ENCODE results near the gene SORBS2. TPM values are rescaled to one million over a fixed set of nuclear protein-coding genes. Genes with fewer than 3 reads are reported as not detected.

SORBS2 gene
- total RNA-seq, 1 donor from 2014 or later, result not detected

GRCh38 chr4:185600801-185601434, 211.1 kb downstream of the SORBS2 start:
- TF ChIP-seq, protein P1, sequence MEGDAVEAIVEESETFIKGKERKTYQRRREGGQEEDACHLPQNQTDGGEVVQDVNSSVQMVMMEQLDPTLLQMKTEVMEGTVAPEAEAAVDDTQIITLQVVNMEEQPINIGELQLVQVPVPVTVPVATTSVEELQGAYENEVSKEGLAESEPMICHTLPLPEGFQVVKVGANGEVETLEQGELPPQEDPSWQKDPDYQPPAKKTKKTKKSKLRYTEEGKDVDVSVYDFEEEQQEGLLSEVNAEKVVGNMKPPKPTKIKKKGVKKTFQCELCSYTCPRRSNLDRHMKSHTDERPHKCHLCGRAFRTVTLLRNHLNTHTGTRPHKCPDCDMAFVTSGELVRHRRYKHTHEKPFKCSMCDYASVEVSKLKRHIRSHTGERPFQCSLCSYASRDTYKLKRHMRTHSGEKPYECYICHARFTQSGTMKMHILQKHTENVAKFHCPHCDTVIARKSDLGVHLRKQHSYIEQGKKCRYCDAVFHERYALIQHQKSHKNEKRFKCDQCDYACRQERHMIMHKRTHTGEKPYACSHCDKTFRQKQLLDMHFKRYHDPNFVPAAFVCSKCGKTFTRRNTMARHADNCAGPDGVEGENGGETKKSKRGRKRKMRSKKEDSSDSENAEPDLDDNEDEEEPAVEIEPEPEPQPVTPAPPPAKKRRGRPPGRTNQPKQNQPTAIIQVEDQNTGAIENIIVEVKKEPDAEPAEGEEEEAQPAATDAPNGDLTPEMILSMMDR (IDR thresholded peaks at IDR 0.05), result no peak
- Mint-ChIP-seq H3K9me3 (no peaks in the 10 kb centered on the region), H3K27me3 (peaks cover 15% of the 10 kb centered on the region), H3K4me3 (no peak overlapping the region), H3K4me1 (peaks cover 5% of the 10 kb centered on the region), H3K36me3 (ENCODE audit: low read depth) (no peaks in the 10 kb centered on the region), H3K27ac (no peak overlapping the region)
- ChIA-PET CTCF (interaction anchor here (1.2 kb wide), 1 partner anchor 128 kb away, joined by 4 read pairs; no protein-coding TSS in a partner anchor), POLR2A (no interaction called here)
- ATAC-seq (ENCODE audit: low read depth) (no peak), DNase-seq (no peak)
- intact Hi-C loops (cut with micrococcal nuclease), result no loop called here

- ATAC-seq (ENCODE audit: low read depth), result no peak
- Mint-ChIP-seq H3K27me3 (peaks cover 15% of the 10 kb centered on the region), H3K4me3 (no peak overlapping the region), H3K36me3 (ENCODE audit: low read depth) (no peaks in the 10 kb centered on the region), H3K9me3 (no peaks in the 10 kb centered on the region), H3K27ac (no peak overlapping the region), H3K4me1 (peaks cover 5% of the 10 kb centered on the region)
- CTCF ChIA-PET, result interaction anchor here (1.2 to 3.8 kb wide), 2 partner anchors 14 to 126 kb away, joined by 4 to 28 read pairs; no protein-coding TSS in a partner anchor
- POLR2A ChIA-PET, result no interaction called here
- TF ChIP-seq, protein P1 (IDR thresholded peaks at IDR 0.05), result no peak
- intact Hi-C loops (cut with micrococcal nuclease), result loop anchor here (10.0 kb wide), 2 partner anchors 455 to 955 kb away; partner anchors contain the start of genes CASP3, PRIMPOL and SLC25A4
- no peak for DNase-seq
Measured at GRCh38 chr4:185599553-185600243, 212.3 kb downstream of the SORBS2 start.

DNA sequence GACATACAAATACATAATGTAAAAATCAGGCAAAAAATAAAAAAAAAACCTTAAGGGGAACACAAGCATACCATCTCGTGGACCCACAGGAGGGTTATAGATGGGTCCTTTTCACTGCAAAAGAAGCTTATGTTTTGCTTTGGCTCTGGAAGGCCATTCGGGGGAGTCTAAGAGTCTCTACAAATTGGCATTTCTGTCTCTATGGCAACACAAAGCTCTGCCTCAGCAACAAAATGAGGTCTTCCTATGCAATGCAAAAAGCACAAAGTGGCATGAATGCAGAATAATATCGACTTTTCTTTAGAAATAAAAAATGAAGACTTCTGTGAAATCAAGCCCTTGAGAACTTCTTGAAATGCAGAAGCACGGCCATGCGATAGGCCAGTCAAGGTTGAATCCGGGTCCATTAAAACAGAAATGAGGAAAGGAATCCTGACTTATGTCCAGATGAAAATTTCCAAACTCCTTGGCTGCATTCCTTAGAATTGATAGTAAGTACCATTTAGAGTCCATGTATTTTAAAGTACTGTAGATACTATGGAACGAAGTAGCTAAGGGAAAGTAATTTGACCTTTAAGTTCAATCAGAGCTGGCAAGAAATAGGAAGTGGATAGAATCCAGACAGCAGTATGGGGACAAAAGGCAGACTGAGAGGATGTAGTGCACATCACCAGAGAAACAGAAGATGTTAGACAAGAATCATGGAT, 213.0 kb downstream of the SORBS2 start:
- ChIA-PET POLR2A (interaction anchor here (0.6 kb wide), 1 partner anchor 743 kb away, joined by 3 read pairs; no protein-coding TSS in a partner anchor), CTCF (interaction anchor here (1.2 to 3.8 kb wide), 9 partner anchors 9 to 559 kb away, joined by 3 to 28 read pairs (median 7); partner anchors contain the start of genes CCDC110, LRP2BP and UFSP2)
- intact Hi-C loops (cut with micrococcal nuclease), result loop anchor here (10.0 kb wide), 2 partner anchors 454 to 954 kb away; partner anchors contain the start of genes CASP3, PRIMPOL and SLC25A4
- DNase-seq (no peak), ATAC-seq (ENCODE audit: low read depth) (no peak)
- TF ChIP-seq, protein P1 (IDR thresholded peaks at IDR 0.05), result no peak
- Mint-ChIP-seq H3K27me3 (peaks cover 15% of the 10 kb centered on the region), H3K9me3 (no peaks in the 10 kb centered on the region), H3K27ac (no peak overlapping the region), H3K4me3 (no peak overlapping the region), H3K4me1 (no peaks in the 10 kb centered on the region), H3K36me3 (ENCODE audit: low read depth) (no peaks in the 10 kb centered on the region)

DNA sequence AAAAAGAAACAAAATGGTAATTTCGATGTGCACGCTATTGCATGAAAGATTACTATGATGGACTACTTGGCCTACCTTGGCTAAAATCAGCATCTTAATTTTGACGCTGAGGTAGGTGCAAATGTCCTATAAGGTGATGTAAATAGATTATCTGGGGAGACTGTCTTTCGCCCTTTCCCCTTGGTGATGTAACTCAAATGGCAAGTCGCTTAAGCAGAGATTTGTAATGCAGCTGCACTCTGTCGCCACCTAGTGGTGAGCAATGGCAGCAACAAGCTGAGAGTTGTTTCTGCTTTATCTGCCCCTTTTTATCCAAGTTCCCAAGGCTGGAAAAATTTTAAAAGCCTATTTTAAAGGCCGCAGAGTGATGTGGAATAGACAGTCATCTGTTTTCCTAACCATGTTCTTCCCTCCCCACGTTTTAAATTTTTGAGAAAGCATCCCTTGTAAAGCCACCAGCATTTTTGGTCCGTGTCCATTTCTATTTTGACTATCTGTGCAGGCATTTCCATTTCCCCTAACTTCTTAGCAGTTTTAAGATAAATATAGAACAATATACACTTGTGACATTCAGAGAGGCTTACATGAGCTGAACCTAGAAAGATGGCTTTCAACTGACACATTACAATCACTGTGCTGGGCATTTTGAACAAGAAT, 214.3 kb downstream of the SORBS2 start:
- POLR2A ChIA-PET, result interaction anchor here (1.0 to 1.5 kb wide), 2 partner anchors 126 to 171 kb away, joined by 3 read pairs; partner anchors contain the start of genes CCDC110 and UFSP2
- CTCF ChIA-PET, result interaction anchor here (0.5 to 3.8 kb wide), 19 partner anchors 9 to 592 kb away, joined by 3 to 28 read pairs (median 5); partner anchors contain the start of genes CCDC110, LRP2BP and UFSP2

More for the DNA sequence above, 214.3 kb downstream of the SORBS2 start:
- TF ChIP-seq, protein P1 (IDR thresholded peaks at IDR 0.05), result peak; percentile 100
- no peak overlapping the region for H3K27ac Mint-ChIP-seq
- peak; percentile 49 for DNase-seq
- ATAC-seq (ENCODE audit: low read depth), result peak; percentile 72
- H3K4me1 Mint-ChIP-seq, result no peaks in the 10 kb centered on the region
- intact Hi-C loops (cut with micrococcal nuclease), result loop anchor here (1.0 to 10.0 kb wide), 7 partner anchors 10 to 953 kb away; partner anchors contain the start of genes CASP3, CCDC110, PRIMPOL and SLC25A4
- peaks cover 19% of the 10 kb centered on the region for H3K27me3 Mint-ChIP-seq
- H3K9me3 Mint-ChIP-seq, result no peaks in the 10 kb centered on the region
- no peaks in the 10 kb centered on the region for H3K36me3 Mint-ChIP-seq (ENCODE audit: low read depth)
- no peak overlapping the region for H3K4me3 Mint-ChIP-seq

Measured in activated B cell treated with CpG ODN at 0.5 μM for 24 hours (primary cell).